ENCODE measurements around the gene NDRG2.

Gene NDRG2

DNA sequence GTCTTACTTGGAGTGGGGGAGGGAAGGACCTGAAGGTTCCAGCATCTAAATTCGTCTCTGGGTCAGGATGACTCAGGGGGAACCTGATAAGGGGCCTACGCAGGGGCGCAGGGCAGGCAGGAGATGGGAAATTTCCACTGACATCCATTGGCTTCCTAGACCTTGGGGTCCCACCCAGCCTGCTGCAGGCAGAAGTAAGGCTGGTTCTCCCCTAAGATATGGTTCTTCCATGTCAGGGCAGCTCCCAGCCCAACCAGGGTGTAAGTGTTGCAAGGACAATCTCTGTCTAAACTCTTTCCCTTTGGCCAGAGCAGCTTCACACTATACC, 2.1 kb upstream of the NDRG2 start:
- Histone ChIP-seq H3K4me3 (no peak overlapping the region), H3K27ac (peak overlapping the region; percentile 96 to 97)
- intact Hi-C loops (cut with DNase I; ENCODE audit: low total_unique reads), result no loop called here

DNA sequence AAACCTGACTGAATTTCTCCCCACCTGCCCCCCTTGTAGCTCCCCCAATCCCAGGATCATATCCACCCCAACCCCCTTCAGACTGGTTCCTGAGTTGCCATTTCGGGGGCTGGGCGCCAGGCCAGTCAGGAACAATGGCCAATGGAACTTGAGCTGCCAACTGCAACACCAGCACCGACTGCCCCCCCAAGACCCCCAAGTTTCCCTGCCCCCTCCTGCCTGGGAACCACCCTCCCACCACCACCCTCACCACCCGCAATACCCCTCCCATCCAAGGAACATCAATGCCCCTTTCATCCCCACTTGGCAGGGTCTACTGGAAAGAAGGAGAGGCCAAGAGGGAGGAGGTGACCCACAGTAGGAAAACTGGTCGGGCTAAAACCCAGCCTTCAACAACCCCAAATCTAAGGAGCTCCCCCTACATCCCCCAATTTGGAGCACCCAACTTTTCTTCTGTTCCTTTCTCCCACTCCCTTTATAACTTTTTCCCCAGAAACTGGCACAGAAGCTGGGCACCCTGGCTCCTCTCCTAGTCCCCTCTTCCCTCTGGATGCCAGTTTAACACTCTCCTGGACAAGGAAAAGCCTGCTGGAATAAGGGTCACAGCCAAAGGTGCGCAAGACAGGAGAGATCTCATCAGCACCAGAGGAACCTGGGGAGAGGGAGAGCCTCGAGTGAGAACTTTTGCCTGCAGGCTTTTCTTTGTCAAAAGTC, 1.6 kb upstream of the NDRG2 start:
- H3K27ac ChIP-seq, result peak overlapping the region; percentile 96 to 97
- peaks cover 5 to 11% (median 8%) of the 10 kb centered on the region in 3 donors for H3K36me3 ChIP-seq
- DNase-seq, result no peak
- no peak for TF ChIP-seq CTCF (IDR thresholded peaks at IDR 0.05)
- H3K4me1 ChIP-seq, result peaks cover 6 to 47% (median 33%) of the 10 kb centered on the region in 4 donors
- intact Hi-C loops (cut with DNase I; ENCODE audit: low total_unique reads), result no loop called here
- H3K27me3 ChIP-seq, result no peaks in the 10 kb centered on the region
- peak overlapping the region; percentile 86 to 96 for H3K4me3 ChIP-seq
- no peaks in the 10 kb centered on the region for H3K9me3 ChIP-seq

More for the DNA sequence above, 2.1 kb upstream of the NDRG2 start:
- Histone ChIP-seq H3K27me3 (no peaks in the 10 kb centered on the region), H3K9me3 (no peaks in the 10 kb centered on the region), H3K36me3 (peaks cover 0 to 6% (median 3%) of the 10 kb centered on the region in 3 donors), H3K4me1 (peaks cover 6 to 45% (median 33%) of the 10 kb centered on the region in 4 donors)
- DNase-seq, result no peak
- no peak for TF ChIP-seq CTCF (IDR thresholded peaks at IDR 0.05)

DNA sequence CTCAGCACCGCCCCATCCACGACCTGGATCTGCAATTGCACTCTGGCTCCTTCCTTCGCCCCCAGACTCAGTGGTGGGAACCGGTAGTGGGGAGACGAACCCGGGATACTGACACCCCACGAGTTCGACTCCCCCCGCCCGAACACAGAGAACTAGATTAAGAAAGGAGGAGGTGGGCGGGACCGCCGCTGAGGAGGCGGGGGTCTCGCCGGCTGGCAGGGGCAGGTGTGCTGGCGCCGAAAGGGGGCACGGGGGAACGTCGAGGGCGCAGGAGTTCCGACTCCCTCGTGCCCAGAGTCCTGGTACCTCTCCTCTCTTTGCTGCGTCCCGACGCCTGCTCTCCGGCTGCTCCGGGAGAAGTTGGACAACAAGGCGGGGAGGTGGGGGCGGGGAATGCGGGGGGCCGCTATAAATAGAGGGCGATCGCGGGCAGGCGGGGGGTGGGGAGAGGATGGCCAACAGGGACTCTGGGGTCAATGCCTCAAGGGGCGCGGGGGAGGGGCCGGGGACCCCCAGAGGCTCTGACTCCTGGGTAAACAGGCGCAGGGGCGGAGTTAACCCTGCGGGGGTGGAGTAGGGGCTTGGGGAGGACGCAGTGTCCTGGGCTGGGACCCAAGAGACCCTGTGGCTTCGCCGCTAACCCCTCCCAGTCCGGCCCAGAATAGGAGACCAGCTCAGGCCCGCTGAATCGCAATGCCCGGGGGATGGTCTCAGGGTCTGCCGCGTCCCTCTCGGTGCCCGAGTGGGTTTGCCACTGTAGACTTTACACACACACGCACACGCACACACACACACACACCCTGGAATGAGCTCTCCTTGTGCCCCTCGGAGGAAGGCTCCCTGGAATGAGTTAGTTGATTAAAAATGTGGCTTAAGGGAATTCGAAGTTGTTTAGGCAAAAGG, 761 bp upstream of the NDRG2 start:
- Histone ChIP-seq H3K27ac (peak overlapping the region; percentile 96 to 97), H3K4me3 (peak overlapping the region; percentile 86 to 96), H3K9me3 (no peaks in the 10 kb centered on the region), H3K4me1 (peaks cover 6 to 47% (median 33%) of the 10 kb centered on the region in 4 donors), H3K27me3 (no peaks in the 10 kb centered on the region), H3K36me3 (peaks cover 12 to 19% (median 13%) of the 10 kb centered on the region in 3 donors)
- TF ChIP-seq CTCF (IDR thresholded peaks at IDR 0.05), result peak in 1 of 2 experiments; percentile 7
- DNase-seq, result peak; percentile 76 to 86
- intact Hi-C loops (cut with DNase I; ENCODE audit: low total_unique reads), result no loop called here

GRCh38 chr14:21023817-21024584, 860 bp downstream of the NDRG2 start:
- peaks cover 6 to 47% (median 33%) of the 10 kb centered on the region in 4 donors for H3K4me1 ChIP-seq
- no peak for DNase-seq
- no peaks in the 10 kb centered on the region for H3K9me3 ChIP-seq
- H3K36me3 ChIP-seq, result peaks cover 22 to 35% (median 24%) of the 10 kb centered on the region in 3 donors
- intact Hi-C loops (cut with DNase I; ENCODE audit: low total_unique reads), result loop anchor here (5.0 kb wide), 1 partner anchor 78 kb away; the partner anchor contains the start of gene TMEM253
- peak overlapping the region; percentile 86 to 96 for H3K4me3 ChIP-seq
- peak overlapping the region; percentile 96 to 97 for H3K27ac ChIP-seq
- TF ChIP-seq CTCF (IDR thresholded peaks at IDR 0.05), result no peak
- H3K27me3 ChIP-seq, result no peaks in the 10 kb centered on the region

GRCh38 chr14:21023174-21023573, 1.7 kb downstream of the NDRG2 start:
- Histone ChIP-seq H3K36me3 (peaks cover 27 to 43% (median 32%) of the 10 kb centered on the region in 3 donors), H3K9me3 (no peaks in the 10 kb centered on the region), H3K27me3 (no peaks in the 10 kb centered on the region), H3K4me1 (peaks cover 6 to 47% (median 33%) of the 10 kb centered on the region in 4 donors), H3K4me3 (peak overlapping the region; percentile 86 to 96), H3K27ac (peak overlapping the region; percentile 96 to 97)
- TF ChIP-seq CTCF (IDR thresholded peaks at IDR 0.05), result no peak
- intact Hi-C loops (cut with DNase I; ENCODE audit: low total_unique reads), result loop anchor here (5.0 kb wide), 1 partner anchor 79 kb away; the partner anchor contains the start of gene TMEM253
- DNase-seq, result no peak
